HepG2 (cell line): ENCODE measurements around the gene WNT3A. TPM values are rescaled to one million over a fixed set of nuclear protein-coding genes. Genes with fewer than 3 reads are reported as not detected.
"Not testable (repeated sequence)": the region's sequence is repeated elsewhere in the genome, so short reads cannot be mapped to it uniquely, and the experiment has no call there.

Experiments used
- ATAC-seq: fragments of 200-7000 bp; cut with Tn5 transposase; 3 replicates; pipeline ENCODE4 v1.9.1; 2020; ENCODE audit warnings: mild to moderate bottlenecking, moderate library complexity
- BruUV-seq: library from RNA; stranded (reverse); fragments of 400-500 nt; replicated peaks from 2 replicates; lab custom pipeline; 2021; lab: Mats Ljungman, UMichigan
- CTCF ChIA-PET: fragments of 300-600 bp; formaldehyde crosslinking; extraction: SDS; loops from one replicate; lab custom pipeline; 2021; ENCODE audit warnings: low total read pairs, inconsistent platforms, low intra/inter-chr PET ratio; lab: Yijun Ruan, JAX
- POLR2A ChIA-PET: fragments of 350-600 bp; sonication (Branson Sonifier 250); formaldehyde crosslinking; loops from one replicate; lab custom pipeline; 2020; ENCODE audit warnings: antibody characterized with exemption, inconsistent platforms; lab: Yijun Ruan, JAX
- DNase-seq: peaks from one replicate; pipeline ENCODE4 v3.0.0-alpha.2; 2015; ENCODE audit warnings: low spot score
- FAIRE-seq: peaks from 3 replicates; lab custom pipeline; 2011; peaks lifted over from hg19 to GRCh38; lab: Jason Lieb, UNC
- H2AFZ ChIP-seq: one replicate; pipeline ENCODE4 v1.6.1; 2011; ENCODE audit warnings: low read length, inconsistent platforms
- H3K27ac ChIP-seq: fragments of 300-600 bp; 3 replicates; pipeline ENCODE4 v1.8.0; 2011; ENCODE audit warnings: mixed run types, mild to moderate bottlenecking, mixed read lengths, low read length, inconsistent platforms; ENCODE audit not compliant: insufficient read depth; ENCODE audit errors: extremely low read length
- H3K27me3 ChIP-seq, 2 experiments: fragments of 200-600 bp in 1 of 2; 2 replicates in 1 of 2; 3 replicates in 1 of 2; pipeline versions ENCODE4 v1.6.0 to v1.8.0; 2011; ENCODE audit warnings: low read length in 2 of 2, mild to moderate bottlenecking in 2 of 2, moderate library complexity in 2 of 2, inconsistent platforms in 1 of 2; ENCODE audit not compliant: insufficient read depth in 2 of 2, control insufficient read depth in 1 of 2
- H3K36me3 ChIP-seq, 2 experiments: fragments of 200-600 bp in 1 of 2; replicated peaks in 1 of 2; 2 replicates in 1 of 2; 3 replicates in 1 of 2; pipeline versions ENCODE4 v1.5.1 to v1.8.0; 2011; ENCODE audit warnings: low read length in 2 of 2, inconsistent platforms in 1 of 2; ENCODE audit not compliant: insufficient read depth in 2 of 2, control insufficient read depth in 1 of 2
- H3K4me1 ChIP-seq: 2 replicates; pipeline ENCODE4 v1.5.1; 2012; ENCODE audit warnings: low read length, inconsistent platforms; ENCODE audit not compliant: insufficient read depth
- H3K4me2 ChIP-seq: 2 replicates; pipeline ENCODE4 v1.6.0; 2011; ENCODE audit warnings: low read depth, low read length, inconsistent platforms
- H3K4me3 ChIP-seq, 3 experiments: fragments of 200-600 bp in 1 of 3; sonication (generic), shearing (Covaris generic) in 1 of 3; replicated peaks in 1 of 3; 2 replicates each; pipeline ENCODE4 v1.5.1; 2011 to 2016; ENCODE audit warnings: low read length in 3 of 3, inconsistent platforms in 2 of 3, low read depth in 2 of 3, mild to moderate bottlenecking in 2 of 3, control low read depth in 1 of 3, mixed read lengths in 1 of 3; ENCODE audit not compliant: insufficient read depth in 1 of 3
- H3K79me2 ChIP-seq: one replicate; pipeline ENCODE4 v1.6.1; 2011; ENCODE audit warnings: low read length, inconsistent platforms; ENCODE audit not compliant: insufficient read depth
- H3K9ac ChIP-seq: 2 replicates; pipeline ENCODE4 v1.6.0; 2011; ENCODE audit warnings: mild to moderate bottlenecking, low read depth, low read length, inconsistent platforms; ENCODE audit not compliant: insufficient read depth
- H3K9me3 ChIP-seq: 2 replicates; pipeline ENCODE4 v1.5.1; 2012; ENCODE audit warnings: mild to moderate bottlenecking, low read length
- H4K20me1 ChIP-seq: 2 replicates; pipeline ENCODE4 v1.6.0; 2011; ENCODE audit warnings: inconsistent platforms, mild to moderate bottlenecking, low read length, moderate library complexity; ENCODE audit not compliant: insufficient read depth
- WGBS: methylation state at CpG from one replicate; pipeline ENCODE4 v1.1.6; 2017; ENCODE audit warnings: low lambda C conversion rate; 5-methylcytosine and 5-hydroxymethylcytosine counted together
- in situ Hi-C: cut with HindIII; loops from 2 replicates; pipeline ENCODE4 v1.10.0; 2017; ENCODE audit warnings: low pct_unique_long_range_greater_than_20kb; ENCODE audit not compliant: extremely low pct_ligation_motif_present
- intact Hi-C: fragments of 100-400 bp; cut with micrococcal nuclease; formaldehyde crosslinking; loops from one replicate; pipeline ENCODE4 v1.10.0; 2022; ENCODE audit not compliant: unreplicated experiment
- polyA plus RNA-seq, 8 experiments: library from polyadenylated mRNA; depleted of rRNA in 3 of 8; stranded (reverse) in 7 of 8; unstranded in 1 of 8; fragments of >200 nt; fragmentation: Illumina TruSeq in 4 of 8; extraction: Trizol in 4 of 8; gene quantifications; 2 replicates each; pipeline versions ENCODE4 v1.2.1 to v1.2.3, GENCODE V29; 2011 to 2016; ENCODE audit warnings: low read depth in 4 of 8, missing spikeins in 1 of 8, mixed read lengths in 1 of 8; ENCODE audit not compliant: insufficient read depth in 1 of 8
- total RNA-seq, 5 experiments: library from RNA; depleted of rRNA; stranded (reverse); fragments of >200 nt; fragmentation: Illumina TruSeq; extraction: Trizol; gene quantifications; 2 replicates each; pipeline ENCODE4 v1.2.3, GENCODE V29; 2016; ENCODE audit warnings: low read depth in 1 of 5

Gene WNT3A
- total and polyA plus RNA-seq, 2 of the 13 experiments (the other 11 are each of a cell fraction or from before 2014, with no cell fraction given): not detected

DNA sequence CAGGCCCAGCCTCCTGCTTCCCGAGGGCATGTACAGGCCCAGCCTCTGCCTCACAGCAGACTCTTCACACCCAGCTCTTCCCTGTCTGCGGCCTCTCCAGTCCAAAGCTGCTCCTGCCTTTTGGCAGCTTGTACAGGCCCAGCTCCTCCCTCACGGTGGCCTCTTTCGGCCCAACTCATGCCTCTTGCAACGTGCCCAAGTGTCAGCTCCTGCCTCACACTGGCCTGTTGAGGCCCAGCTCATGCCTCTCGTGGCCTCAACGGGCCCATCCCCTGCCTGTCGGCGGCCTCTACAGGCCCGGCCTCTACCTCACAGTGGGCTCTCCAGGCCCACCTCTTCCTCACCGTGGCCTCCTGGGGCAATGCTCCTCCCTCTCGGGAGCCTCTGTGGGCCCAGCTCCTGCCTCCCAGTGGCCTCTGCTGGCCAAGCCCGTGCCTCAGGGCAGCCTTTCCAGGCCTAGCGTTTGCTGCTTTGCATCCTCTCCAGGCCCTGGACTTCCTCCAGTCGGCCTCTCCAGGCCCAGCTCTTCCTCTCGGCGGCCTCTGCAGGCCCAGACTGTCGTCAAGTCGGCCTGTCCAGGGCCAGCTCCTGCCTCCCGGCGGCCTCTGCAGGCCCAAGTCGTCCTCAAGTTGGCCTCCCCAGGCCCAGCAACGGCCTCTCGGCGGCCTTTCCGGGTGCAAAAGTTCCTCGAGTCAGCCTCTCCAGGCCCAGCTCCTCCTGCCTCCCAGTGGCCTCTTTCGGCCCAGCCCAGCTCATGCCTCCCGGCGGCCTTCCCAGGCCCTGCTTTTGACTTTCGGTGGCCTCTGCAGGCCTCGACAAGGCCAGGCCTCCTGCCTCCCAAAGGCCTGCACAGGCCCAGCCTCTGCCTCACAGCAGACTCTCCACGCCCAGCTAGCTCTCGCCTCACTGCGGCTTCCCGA, 36.5 kb upstream of the WNT3A start:
- ATAC-seq, H3K4me3 ChIP-seq, H4K20me1 ChIP-seq, H3K27me3 ChIP-seq, H2AFZ ChIP-seq, BruUV-seq, CTCF ChIA-PET, H3K4me1 ChIP-seq, FAIRE-seq, H3K79me2 ChIP-seq, H3K9ac ChIP-seq, H3K27ac ChIP-seq, intact Hi-C loops, H3K4me2 ChIP-seq, H3K9me3 ChIP-seq, DNase-seq, POLR2A ChIA-PET, in situ Hi-C loops, H3K36me3 ChIP-seq: not testable (repeated sequence)
- 49% methylated on average over 23 of the region's 36 CpGs for WGBS

DNA sequence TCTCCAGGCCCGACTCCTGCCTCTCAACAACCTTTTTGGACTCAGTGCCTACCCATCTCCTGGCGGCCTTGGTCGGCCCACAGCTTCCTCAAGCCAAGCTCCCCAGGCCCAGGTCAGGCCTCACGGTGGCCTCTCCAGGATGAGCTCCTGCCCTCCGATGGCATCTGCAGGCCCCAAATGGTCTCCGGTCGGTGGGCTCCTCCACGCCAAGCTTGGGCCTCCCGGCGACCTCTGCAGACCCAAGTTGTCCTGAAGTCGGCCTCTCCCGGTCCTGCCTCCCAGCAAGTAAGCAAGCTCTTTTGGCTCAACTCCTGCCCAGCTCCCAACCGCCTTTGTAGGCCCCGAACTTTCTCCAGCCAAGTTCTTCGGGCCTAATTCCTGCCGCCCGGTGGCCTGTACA, 35.6 kb upstream of the WNT3A start:
- POLR2A ChIA-PET, H3K9me3 ChIP-seq, H3K36me3 ChIP-seq, H3K4me1 ChIP-seq, CTCF ChIA-PET, H3K27ac ChIP-seq, FAIRE-seq, H3K4me3 ChIP-seq, H4K20me1 ChIP-seq, H2AFZ ChIP-seq, in situ Hi-C loops, H3K4me2 ChIP-seq, intact Hi-C loops, H3K27me3 ChIP-seq, BruUV-seq, H3K9ac ChIP-seq, ATAC-seq, DNase-seq, H3K79me2 ChIP-seq: not testable (repeated sequence)
- WGBS: 90% methylated on average over 3 of the region's 17 CpGs
